Measurements from ENCODE around the gene RASGEF1C. TPM values are rescaled to one million over a fixed set of nuclear protein-coding genes. Genes with fewer than 3 reads are reported as not detected.

Gene RASGEF1C
- total and polyA plus RNA-seq, 7 donors = 0.35 to 4.2 (median 1.1) TPM; not detected in 2

- no peak overlapping the region for H3K4me3 ChIP-seq
- H3K27ac ChIP-seq = no peak overlapping the region
- no peaks in the 10 kb centered on the region for H3K4me1 ChIP-seq
- TF ChIP-seq, protein P1, sequence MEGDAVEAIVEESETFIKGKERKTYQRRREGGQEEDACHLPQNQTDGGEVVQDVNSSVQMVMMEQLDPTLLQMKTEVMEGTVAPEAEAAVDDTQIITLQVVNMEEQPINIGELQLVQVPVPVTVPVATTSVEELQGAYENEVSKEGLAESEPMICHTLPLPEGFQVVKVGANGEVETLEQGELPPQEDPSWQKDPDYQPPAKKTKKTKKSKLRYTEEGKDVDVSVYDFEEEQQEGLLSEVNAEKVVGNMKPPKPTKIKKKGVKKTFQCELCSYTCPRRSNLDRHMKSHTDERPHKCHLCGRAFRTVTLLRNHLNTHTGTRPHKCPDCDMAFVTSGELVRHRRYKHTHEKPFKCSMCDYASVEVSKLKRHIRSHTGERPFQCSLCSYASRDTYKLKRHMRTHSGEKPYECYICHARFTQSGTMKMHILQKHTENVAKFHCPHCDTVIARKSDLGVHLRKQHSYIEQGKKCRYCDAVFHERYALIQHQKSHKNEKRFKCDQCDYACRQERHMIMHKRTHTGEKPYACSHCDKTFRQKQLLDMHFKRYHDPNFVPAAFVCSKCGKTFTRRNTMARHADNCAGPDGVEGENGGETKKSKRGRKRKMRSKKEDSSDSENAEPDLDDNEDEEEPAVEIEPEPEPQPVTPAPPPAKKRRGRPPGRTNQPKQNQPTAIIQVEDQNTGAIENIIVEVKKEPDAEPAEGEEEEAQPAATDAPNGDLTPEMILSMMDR (IDR thresholded peaks at IDR 0.05) = no peak
- no peak for TF ChIP-seq POLR2AphosphoS5 (IDR thresholded peaks at IDR 0.05)
- no peak for TF ChIP-seq EP300 (IDR thresholded peaks at IDR 0.05)
- TF ChIP-seq POLR2A (IDR thresholded peaks at IDR 0.05) = no peak
- H3K27me3 ChIP-seq = no peaks in the 10 kb centered on the region
- 81 to 83% methylated on average over 6 of the region's 6 CpGs for WGBS, 2 donors
- H3K36me3 ChIP-seq = no peaks in the 10 kb centered on the region
- peaks cover 0 to 16% (median 0%) of the 10 kb centered on the region in 4 donors for H3K9me3 ChIP-seq
- no peak for DNase-seq
- intact Hi-C loops (cut with DNase I) = no loop called here
Observed at GRCh38 chr5:180103487-180104167, 105.4 kb downstream of the RASGEF1C start.

GRCh38 chr5:180102636-180103035 is 106.4 kb downstream of the RASGEF1C start:
- Histone ChIP-seq H3K36me3 (no peaks in the 10 kb centered on the region), H3K4me1 (no peaks in the 10 kb centered on the region), H3K9me3 (peaks cover 0 to 13% (median 0%) of the 10 kb centered on the region in 4 donors), H3K4me3 (no peak overlapping the region), H3K27ac (no peak overlapping the region), H3K27me3 (no peaks in the 10 kb centered on the region)
- no peak for DNase-seq
- 84 to 91% methylated on average over 9 of the region's 9 CpGs for WGBS, 2 donors
- intact Hi-C loops (cut with DNase I) = no loop called here
- TF ChIP-seq, protein P1 (IDR thresholded peaks at IDR 0.05) = no peak
- no peak for TF ChIP-seq POLR2A (IDR thresholded peaks at IDR 0.05)
- no peak for TF ChIP-seq POLR2AphosphoS5 (IDR thresholded peaks at IDR 0.05)
- TF ChIP-seq EP300 (IDR thresholded peaks at IDR 0.05) = no peak

DNA sequence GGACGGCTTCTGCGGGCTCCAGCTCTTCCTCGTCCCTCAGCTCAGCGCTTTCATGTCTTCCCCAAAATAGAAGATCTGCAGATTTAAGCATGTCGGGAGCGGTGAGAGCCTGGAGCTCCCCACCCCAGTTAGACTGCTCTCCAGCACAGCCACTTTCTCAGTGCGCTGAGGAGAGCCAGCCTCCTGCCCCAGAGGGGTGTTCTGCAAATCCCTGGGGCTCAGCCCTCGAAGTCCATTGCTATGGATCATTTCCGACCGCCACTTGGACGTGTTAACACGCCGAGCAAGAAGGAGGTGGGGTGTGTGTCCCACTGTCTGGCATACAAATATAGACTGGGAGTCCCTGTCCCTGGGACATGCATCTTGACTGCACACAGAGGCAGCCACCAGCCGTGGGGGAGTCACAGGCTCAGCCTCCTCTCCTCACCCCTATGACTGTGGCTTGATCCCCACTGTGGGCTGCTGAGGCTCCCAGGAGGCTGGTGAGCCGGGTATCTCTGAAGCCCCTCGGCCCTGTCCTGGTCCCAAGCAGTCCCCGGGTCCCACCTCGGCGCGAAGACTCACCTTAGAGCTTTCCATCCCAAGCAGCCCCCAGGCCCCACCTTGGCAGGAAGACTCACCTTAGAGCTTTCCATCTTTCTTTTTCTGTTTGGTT is 107.4 kb downstream of the RASGEF1C start:
- WGBS, 2 donors = 83 to 90% methylated on average over 20 of the region's 20 CpGs
- intact Hi-C loops (cut with DNase I) = no loop called here

GRCh38 chr5:180100621-180101450 is 108.2 kb downstream of the RASGEF1C start:
- intact Hi-C loops (cut with DNase I) = no loop called here
- H3K4me1 ChIP-seq = no peaks in the 10 kb centered on the region

More for the DNA sequence above, 107.4 kb downstream of the RASGEF1C start:
- no peak overlapping the region for H3K4me3 ChIP-seq
- DNase-seq = no peak
- no peaks in the 10 kb centered on the region for H3K4me1 ChIP-seq
- TF ChIP-seq POLR2AphosphoS5 (IDR thresholded peaks at IDR 0.05) = no peak
- TF ChIP-seq EP300 (IDR thresholded peaks at IDR 0.05) = no peak
- TF ChIP-seq, protein P1 (IDR thresholded peaks at IDR 0.05) = no peak
- no peak for TF ChIP-seq POLR2A (IDR thresholded peaks at IDR 0.05)
- H3K27ac ChIP-seq = no peak overlapping the region
- H3K36me3 ChIP-seq = no peaks in the 10 kb centered on the region
- H3K27me3 ChIP-seq = no peaks in the 10 kb centered on the region
- peaks cover 0 to 8% (median 0%) of the 10 kb centered on the region in 4 donors for H3K9me3 ChIP-seq

More at GRCh38 chr5:180100621-180101450, 108.2 kb downstream of the RASGEF1C start:
- H3K36me3 ChIP-seq = no peaks in the 10 kb centered on the region
- H3K27ac ChIP-seq = no peak overlapping the region
- TF ChIP-seq POLR2AphosphoS5 (IDR thresholded peaks at IDR 0.05) (no peak), POLR2A (IDR thresholded peaks at IDR 0.05) (no peak), EP300 (IDR thresholded peaks at IDR 0.05) (no peak)
- TF ChIP-seq, protein P1 (IDR thresholded peaks at IDR 0.05) = no peak
- H3K9me3 ChIP-seq = peaks cover 0 to 3% (median 0%) of the 10 kb centered on the region in 4 donors
- no peak overlapping the region for H3K4me3 ChIP-seq
- WGBS, 2 donors = 73 to 77% methylated on average over 29 of the region's 29 CpGs
- no peaks in the 10 kb centered on the region for H3K27me3 ChIP-seq
- no peak for DNase-seq
